NCI-H345 treated with DMSO at 0.1 percent for 48 hours (cell line): ENCODE results near the gene SFI1.
"Not testable (repeated sequence)": the region's sequence is repeated elsewhere in the genome, so short reads cannot be mapped to it uniquely, and the experiment has no call there.

ENCODE experiments used
- DNase-seq: peaks from one replicate; lab custom pipeline; 2025; ENCODE audit not compliant: unreplicated experiment; lab: John Stamatoyannopoulos, UW

SFI1 gene

GRCh38 chr22:31544481-31545480 lies 48.4 kb downstream of the SFI1 start:
- no peak for DNase-seq

- DNase-seq, result no peak
Measured at GRCh38 chr22:31550871-31551370, 54.6 kb downstream of the SFI1 start.

- DNase-seq, result peak; percentile 4
Measured at GRCh38 chr22:31556627-31557203, 60.4 kb downstream of the SFI1 start.

GRCh38 chr22:31558546-31558945 lies 62.2 kb downstream of the SFI1 start:
- DNase-seq, result not testable (repeated sequence)

- DNase-seq, result peak; percentile 17
Measured at GRCh38 chr22:31561238-31561887, 65.0 kb downstream of the SFI1 start.

GRCh38 chr22:31561970-31562369 lies 65.6 kb downstream of the SFI1 start:
- no peak for DNase-seq

GRCh38 chr22:31566484-31566883 lies 70.1 kb downstream of the SFI1 start:
- no peak for DNase-seq

GRCh38 chr22:31567196-31567595 lies 70.9 kb downstream of the SFI1 start:
- no peak for DNase-seq

- DNase-seq, result no peak
Measured at GRCh38 chr22:31567702-31568101, 71.4 kb downstream of the SFI1 start.

GRCh38 chr22:31569126-31569525 lies 72.8 kb downstream of the SFI1 start:
- DNase-seq, result no peak

- no peak for DNase-seq
Measured at GRCh38 chr22:31572939-31573338, 76.6 kb downstream of the SFI1 start.

GRCh38 chr22:31574055-31574670 lies 77.8 kb downstream of the SFI1 start:
- no peak for DNase-seq

- DNase-seq, result no peak
Measured at GRCh38 chr22:31575190-31575589, 78.9 kb downstream of the SFI1 start.

GRCh38 chr22:31577711-31578110 lies 81.4 kb downstream of the SFI1 start:
- DNase-seq, result no peak

GRCh38 chr22:31578171-31578570 lies 81.8 kb downstream of the SFI1 start:
- no peak for DNase-seq

- peak; percentile 59 for DNase-seq
Measured at GRCh38 chr22:31579835-31580242, 83.5 kb downstream of the SFI1 start.

GRCh38 chr22:31583861-31584485 lies 87.6 kb downstream of the SFI1 start:
- no peak for DNase-seq

GRCh38 chr22:31584804-31585160 lies 88.4 kb downstream of the SFI1 start:
- no peak for DNase-seq

- no peak for DNase-seq
Measured at GRCh38 chr22:31585161-31585859, 89.0 kb downstream of the SFI1 start.
